NCI-H2196 treated with DMSO at 0.1 percent for 48 hours (cell line): Measurements from ENCODE around the gene SPATA4.

Experiments
- DNase-seq: peaks from one replicate; lab custom pipeline; 2025; ENCODE audit not compliant: unreplicated experiment; lab: John Stamatoyannopoulos, UW

Gene SPATA4

GRCh38 chr4:176189891-176190795 lies 5.2 kb downstream of the SPATA4 start:
- no peak for DNase-seq

GRCh38 chr4:176188654-176189053 lies 6.7 kb downstream of the SPATA4 start:
- no peak for DNase-seq

GRCh38 chr4:176187624-176188023 lies 7.8 kb downstream of the SPATA4 start:
- no peak for DNase-seq

GRCh38 chr4:176186671-176187395 lies 8.6 kb downstream of the SPATA4 start:
- no peak for DNase-seq

- DNase-seq, result no peak
These were observed 9.3 kb downstream of the SPATA4 start for GRCh38 chr4:176186067-176186466.

GRCh38 chr4:176185051-176185450 lies 10.3 kb downstream of the SPATA4 start:
- no peak for DNase-seq

- DNase-seq, result no peak
These were observed 32.3 kb downstream of the SPATA4 start for GRCh38 chr4:176163041-176163440.

- DNase-seq, result no peak
These were observed 38.7 kb downstream of the SPATA4 start for GRCh38 chr4:176156656-176157055.

- no peak for DNase-seq
These were observed 42.3 kb downstream of the SPATA4 start for GRCh38 chr4:176153124-176153523.

GRCh38 chr4:176150704-176151103 lies 44.7 kb downstream of the SPATA4 start:
- no peak for DNase-seq

GRCh38 chr4:176150356-176150682 lies 45.1 kb downstream of the SPATA4 start:
- DNase-seq, result no peak

- DNase-seq, result no peak
These were observed 45.6 kb downstream of the SPATA4 start for GRCh38 chr4:176149680-176150355.

- no peak for DNase-seq
These were observed 53.1 kb downstream of the SPATA4 start for GRCh38 chr4:176142253-176142652.

GRCh38 chr4:176139518-176139917 lies 55.9 kb downstream of the SPATA4 start:
- DNase-seq, result no peak

- DNase-seq, result no peak
These were observed 57.8 kb downstream of the SPATA4 start for GRCh38 chr4:176137631-176138030.

GRCh38 chr4:176134670-176135069 lies 60.7 kb downstream of the SPATA4 start:
- DNase-seq, result no peak
